ENCODE data around the gene GAB1.

Gene GAB1

GRCh38 chr4:143336781-143337599, at the start of gene GAB1:
Gene GAB1 (plus strand): TSS chr4:143336876. CDS start chr4:143337189, 313 bp downstream.
- peak; percentile 71 for DNase-seq (ENCODE audit: low spot score)

DNA sequence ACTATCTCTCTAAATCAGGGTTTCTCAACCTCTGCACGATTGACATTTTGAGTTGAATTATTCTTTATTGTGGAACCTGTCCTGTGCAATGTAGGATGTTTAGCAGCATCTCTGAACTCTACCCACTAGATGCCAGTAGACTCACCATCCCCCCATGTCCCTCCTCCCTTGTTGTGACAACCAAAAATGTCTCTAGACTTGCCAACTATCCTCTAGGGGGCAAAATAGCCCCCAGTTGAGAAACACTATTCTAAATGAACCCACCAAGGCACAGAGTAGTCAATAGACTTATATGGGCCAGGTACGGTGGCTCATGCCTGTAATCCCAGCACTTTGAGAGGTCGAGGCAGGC, 49.1 kb upstream of the GAB1 start:
- DNase-seq (ENCODE audit: low spot score) = no peak

DNA sequence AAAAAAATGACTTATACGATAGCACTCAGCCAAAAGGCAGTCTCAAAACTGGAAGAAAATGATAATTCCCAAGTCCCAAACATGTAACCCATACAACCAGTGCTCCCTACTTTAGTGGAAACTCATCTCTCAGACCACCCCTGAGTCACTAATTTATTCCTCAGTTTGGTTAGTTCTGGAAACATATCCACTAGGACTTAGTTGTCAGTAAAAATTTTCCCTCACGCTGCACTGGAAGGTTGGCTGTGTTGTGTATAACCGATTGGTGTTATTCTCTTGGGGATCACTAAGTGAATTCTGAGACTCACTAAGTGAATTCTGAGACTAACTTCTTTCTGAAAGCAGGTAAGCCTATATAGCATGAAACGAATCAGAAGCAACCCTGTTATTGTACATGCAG, 48.5 kb upstream of the GAB1 start:
- no peak for DNase-seq (ENCODE audit: low spot score)

DNA sequence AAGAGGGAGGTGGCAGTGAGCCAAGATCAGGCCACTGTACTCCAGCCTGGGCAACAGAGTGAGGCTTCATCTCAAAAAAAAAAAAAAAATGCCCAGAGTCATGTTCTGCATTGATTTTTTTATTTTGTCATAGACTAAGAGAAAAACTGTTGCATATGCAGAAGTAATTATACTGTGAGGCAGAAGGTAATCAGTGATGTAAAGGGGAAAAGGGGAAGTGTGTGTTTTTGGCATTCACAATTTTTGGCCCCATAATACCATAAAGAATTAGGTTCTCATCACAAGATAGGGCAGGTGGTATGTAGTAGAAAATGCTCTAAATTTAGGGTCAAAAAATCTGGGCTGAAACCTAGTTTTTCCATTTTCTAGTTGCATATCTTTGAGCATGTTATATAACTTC, 47.3 kb upstream of the GAB1 start:
- no peak for DNase-seq (ENCODE audit: low spot score)

GRCh38 chr4:143291314-143291713, 45.4 kb upstream of the GAB1 start:
- DNase-seq (ENCODE audit: low spot score) = no peak

DNA sequence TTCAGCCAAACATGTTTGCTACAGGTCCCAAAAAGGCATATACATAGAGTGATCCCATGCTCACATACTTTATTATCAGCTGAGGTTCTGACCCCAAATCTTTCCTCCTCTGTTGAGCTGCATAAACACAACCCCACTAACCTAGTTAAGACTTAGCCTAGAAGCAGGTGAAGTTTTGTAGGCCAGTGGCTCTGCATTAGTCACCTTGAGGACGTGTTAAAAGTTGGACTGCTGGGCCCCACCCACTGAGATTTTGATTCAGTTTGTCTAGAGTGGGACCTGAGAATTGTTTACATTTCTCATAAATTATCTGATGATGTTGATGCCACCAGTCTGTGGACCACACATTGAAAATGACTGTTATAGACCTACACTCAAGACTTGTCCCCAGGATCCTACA, 43.8 kb upstream of the GAB1 start:
- DNase-seq (ENCODE audit: low spot score) = no peak

- DNase-seq (ENCODE audit: low spot score) = no peak
Measured at GRCh38 chr4:143294310-143294709, 42.4 kb upstream of the GAB1 start.

DNA sequence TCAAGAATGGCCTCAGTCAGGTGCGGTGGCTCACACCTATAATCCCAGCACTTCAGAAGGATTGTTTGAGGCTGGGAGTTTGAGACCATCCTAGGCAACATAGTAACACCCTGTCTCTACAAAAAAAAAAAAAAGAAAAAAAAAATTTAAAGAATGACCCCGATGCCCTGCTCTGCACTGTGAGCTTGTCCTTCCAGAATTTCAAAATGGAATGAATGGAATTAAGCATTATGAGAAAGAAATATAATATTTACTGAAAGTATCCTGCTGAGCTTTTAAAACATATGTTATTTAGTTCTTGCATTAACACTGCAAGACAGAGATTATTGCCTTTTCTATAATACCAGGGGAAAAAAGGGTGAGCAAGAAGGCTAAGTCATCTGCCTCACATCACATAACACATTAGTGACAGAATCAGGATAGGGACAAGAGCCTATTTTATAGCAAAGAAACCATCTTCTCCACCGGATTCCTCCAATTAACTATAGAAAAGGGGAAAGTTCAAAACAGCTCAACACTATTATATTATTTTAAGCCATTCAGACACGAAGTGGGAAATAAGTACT, 41.9 kb upstream of the GAB1 start:
- no peak for DNase-seq (ENCODE audit: low spot score)

DNA sequence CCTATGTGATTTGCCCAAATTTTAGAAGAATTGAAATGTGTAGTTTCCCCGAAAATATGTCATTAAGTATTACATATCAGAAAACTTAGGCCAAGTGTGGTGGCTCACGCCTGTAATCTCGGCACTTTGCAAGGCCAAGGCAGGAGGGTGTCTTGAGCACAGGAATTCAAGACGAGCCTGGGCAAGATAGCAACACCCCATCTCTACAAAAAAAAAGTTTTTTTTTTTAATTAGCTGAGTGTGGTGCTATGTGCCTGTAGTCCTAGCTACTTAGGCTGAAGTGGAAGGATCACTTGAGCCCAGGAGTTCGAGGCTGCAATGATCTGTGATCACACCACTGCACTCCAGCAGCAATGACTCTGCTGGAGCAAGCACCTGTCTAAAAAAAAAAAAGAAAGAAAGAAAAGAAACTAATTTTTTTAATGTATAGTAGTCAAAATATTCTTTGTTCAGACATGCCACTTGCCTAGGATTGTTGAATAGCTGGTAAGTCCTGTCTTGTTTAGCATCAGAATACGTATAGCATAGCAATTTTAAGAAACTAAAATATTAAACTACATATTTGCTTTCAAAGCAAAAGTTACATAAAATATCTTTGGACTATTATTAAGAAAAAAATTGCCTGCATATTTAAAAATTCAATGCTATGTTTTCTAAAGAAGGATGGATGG, 40.1 kb upstream of the GAB1 start:
- no peak for DNase-seq (ENCODE audit: low spot score)

GRCh38 chr4:143300860-143301259, 35.8 kb upstream of the GAB1 start:
- DNase-seq (ENCODE audit: low spot score) = no peak

GRCh38 chr4:143302536-143302935, 34.1 kb upstream of the GAB1 start:
- no peak for DNase-seq (ENCODE audit: low spot score)

GRCh38 chr4:143306788-143307187, 29.9 kb upstream of the GAB1 start:
- DNase-seq (ENCODE audit: low spot score) = no peak

- no peak for DNase-seq (ENCODE audit: low spot score)
Measured at GRCh38 chr4:143307531-143307930, 29.1 kb upstream of the GAB1 start.

DNA sequence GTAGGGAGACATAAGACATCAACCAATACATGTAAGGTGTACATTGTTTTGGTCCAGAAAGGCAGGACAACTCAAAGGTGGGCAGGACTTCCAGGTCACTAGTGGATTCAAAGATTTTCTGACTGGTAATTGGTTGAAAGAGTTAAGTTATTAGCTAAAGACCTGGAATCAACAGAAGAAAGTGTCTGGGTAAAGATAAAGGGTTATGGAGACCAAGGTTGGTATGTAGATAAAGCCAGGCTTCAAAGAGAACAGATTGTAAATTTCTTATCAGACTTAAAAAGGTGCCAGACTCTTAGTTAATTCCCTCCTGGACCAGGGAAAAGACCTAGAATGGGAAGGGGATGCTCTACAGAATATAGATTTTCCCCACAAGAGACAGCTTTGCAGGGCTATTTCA, 28.3 kb upstream of the GAB1 start:
- DNase-seq (ENCODE audit: low spot score) = no peak

DNA sequence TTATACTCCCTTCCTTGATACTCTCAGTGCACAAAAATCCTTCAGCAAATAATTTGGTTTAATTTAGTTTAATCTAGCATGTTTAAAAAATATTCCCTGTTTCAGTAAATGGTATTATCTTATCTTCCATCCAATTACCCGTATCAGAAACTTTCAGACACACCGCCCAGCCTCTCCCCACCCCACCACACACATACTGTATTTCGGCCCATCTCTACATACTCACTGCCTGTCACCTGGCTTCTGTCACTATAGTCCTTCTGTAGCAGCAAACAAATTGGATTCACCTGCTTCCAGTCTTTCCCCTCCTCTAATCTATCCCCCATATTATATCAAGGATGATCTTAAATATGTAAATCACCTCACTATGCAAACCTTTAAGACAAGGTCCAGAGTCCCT, 24.8 kb upstream of the GAB1 start:
- DNase-seq (ENCODE audit: low spot score) = no peak

DNA sequence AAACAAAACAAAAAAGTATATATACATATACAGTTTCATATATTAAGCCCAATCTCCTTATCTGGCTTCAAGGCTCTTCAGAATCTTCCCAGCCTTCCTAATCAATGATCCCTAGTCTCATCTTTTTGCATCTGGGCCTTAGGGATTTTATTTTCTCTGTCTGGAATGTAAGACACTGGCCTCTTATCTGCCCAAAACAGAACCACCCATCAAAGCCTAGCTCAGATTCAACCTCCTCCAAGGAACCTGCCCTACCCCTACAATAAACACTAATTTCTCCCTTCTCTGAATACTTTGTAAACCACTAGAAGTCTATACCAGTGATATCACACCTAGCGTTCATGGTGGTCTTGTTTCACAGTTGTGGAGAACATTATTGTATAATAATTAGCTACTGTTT, 23.2 kb upstream of the GAB1 start:
- no peak for DNase-seq (ENCODE audit: low spot score)

DNA sequence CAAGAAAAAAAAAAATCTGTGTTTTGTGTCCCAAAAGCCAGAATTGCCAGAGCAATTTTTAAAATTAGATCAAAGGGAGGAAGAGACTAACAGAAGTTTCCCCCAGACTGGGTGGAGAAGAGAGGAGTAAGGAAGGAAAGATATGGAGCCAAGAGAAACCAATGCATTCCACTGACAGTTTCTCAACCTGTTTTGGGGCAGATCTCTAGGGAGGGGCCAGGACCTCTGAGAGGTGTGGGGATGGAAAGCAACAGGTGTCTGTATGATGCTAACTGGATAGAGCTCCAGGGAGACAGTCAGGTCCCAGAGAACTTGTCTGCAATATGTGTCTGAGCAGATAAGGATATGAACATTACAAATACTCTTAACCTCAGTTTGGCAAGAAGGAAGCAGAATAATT, 22.7 kb upstream of the GAB1 start:
- no peak for DNase-seq (ENCODE audit: low spot score)

DNA sequence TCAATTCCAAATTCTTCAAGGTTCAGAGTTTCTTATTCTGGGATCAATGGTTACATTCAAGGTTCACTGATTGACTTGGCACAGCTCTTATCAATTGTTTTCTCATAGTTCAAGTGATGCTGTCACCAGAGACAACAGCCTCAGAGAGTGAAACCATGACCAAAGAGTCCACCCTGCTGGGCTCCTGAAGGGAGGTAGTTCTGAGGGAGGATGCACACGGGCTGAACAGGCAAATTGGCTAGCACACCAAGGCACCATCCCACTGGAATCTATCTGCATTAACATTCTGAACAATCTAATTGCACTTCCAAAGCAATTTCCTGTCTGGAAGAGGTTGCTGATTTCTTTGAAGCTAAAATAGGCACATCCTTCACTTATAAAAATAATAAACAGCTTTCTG, 16.6 kb upstream of the GAB1 start:
- DNase-seq (ENCODE audit: low spot score) = no peak

- DNase-seq (ENCODE audit: low spot score) = no peak
Measured at GRCh38 chr4:143326735-143327134, 9.9 kb upstream of the GAB1 start.

DNA sequence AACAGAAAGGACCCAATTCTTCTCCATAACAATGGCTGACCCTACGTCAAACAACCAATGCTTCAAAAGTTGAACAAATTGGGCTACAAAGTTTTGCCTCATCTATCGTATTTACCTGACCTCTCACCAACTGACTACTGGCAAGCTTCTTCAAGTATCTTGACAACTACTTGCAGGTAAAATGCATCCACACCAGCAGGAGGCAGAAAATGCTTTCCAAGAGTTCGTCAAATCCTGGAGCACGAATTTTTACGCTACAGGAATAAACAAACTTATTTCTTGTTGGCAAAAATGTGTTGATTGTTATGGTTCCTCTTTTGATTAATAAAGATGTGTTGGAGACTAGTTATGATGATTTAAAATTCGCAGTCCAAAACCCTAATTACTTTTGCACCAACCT, 6.7 kb upstream of the GAB1 start:
- no peak for DNase-seq (ENCODE audit: low spot score)

DNA sequence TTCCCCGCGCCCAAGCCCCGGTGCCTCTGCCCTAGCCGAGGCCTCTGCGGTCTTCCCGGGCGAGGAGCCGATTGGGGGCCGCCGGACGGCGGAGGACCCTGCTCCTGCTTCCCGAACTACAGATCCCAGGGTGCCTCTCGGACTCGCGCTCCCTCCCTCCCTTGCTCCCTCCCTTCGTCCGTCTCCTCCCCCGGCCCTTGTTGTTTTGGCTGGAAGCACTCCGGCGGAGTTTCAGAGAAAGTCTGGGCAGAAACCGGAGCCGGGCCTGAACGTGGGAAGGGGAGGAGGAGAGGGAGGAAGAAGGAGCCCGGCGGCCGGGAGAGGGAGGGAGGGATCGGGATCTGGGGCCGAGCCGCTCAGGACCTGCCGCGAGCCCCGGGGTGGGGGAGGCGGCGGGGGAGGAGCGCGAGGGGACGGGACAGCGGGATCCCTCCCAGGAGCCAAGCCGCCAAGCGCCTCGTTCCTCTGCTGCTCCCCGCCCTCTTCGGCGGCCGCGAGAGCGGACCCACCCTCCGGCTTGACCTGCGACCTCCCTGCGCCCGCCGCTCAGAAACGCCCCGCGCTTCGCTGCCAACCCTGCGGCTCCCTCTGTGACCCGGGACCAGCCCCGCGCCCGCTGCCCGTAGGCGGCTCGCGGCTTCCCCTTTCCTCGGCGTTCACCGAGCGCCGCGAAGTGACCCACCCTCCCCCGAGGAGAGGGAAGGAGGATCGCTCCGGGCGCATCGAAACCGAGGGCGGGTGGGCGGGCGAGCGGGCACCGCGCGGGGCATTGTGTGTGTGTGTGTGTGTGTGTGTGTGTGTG, 496 bp upstream of the GAB1 start:
- peak; percentile 86 for DNase-seq (ENCODE audit: low spot score)

DNA sequence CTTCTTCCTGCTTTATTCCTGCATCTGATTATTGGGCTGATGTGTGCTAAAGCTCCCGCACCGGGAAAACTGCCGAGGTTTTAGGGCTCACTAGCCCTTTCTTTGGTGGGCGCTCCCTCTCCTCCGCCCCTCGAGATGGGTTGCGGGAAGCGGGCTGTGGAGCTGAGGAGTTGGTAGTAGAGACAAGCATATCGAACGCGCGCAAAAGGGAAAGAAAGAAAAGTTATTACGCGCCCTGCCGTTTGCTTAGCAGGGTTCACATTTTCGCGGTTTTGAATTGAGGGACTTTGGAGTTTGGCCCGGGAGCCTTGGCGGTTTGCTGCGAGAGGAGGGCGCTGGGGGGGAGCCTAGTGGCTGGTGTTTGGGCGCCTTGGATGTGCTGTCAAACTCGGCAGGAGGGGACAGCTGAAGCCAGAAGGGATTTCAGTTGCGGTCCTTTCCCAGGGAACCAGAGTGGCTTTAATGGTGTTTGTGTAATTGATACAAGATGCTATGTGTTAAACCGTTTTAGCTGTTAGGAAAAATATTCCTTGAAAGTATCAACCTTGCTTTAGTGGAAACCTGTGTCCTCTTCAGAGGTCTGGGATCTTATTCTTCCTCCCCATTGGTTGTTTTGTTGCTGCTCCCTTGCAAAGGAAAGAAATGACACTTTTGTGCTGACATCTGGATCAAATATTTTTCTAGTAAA, 1.1 kb downstream of the GAB1 start:
- no peak for DNase-seq (ENCODE audit: low spot score)

All from iPS-NIHi11 (cell line).